Mononuclear cell (primary cell): ENCODE measurements around the gene SSX2IP. TPM values are rescaled to one million over a fixed set of nuclear protein-coding genes. Genes with fewer than 3 reads are reported as not detected.
A peak's percentile ranks its signal among the peaks of the same experiment; 100 is the strongest.

ENCODE experiments used
- H3K27me3 ChIP-seq: 2 replicates; pipeline ENCODE4 v1.6.0; 2011; ENCODE audit warnings: low read length, control low read depth; ENCODE audit not compliant: insufficient read depth
- H3K4me1 ChIP-seq: 2 replicates; pipeline ENCODE4 v1.5.1; 2011; ENCODE audit warnings: mild to moderate bottlenecking, low read length, control low read depth; ENCODE audit not compliant: insufficient read depth
- H3K4me3 ChIP-seq: 2 replicates; pipeline ENCODE4 v1.5.1; 2011; ENCODE audit warnings: mild to moderate bottlenecking, low read length, moderate library complexity
- H3K9me3 ChIP-seq: 2 replicates; pipeline ENCODE4 v1.5.1; 2011; ENCODE audit warnings: low read depth, mild to moderate bottlenecking, control low read depth, low read length
- total RNA-seq: library from RNA; depleted of rRNA; stranded (reverse); fragments of >200 nt; gene quantifications from one replicate; pipeline ENCODE4 v1.2.3, GENCODE V29; 2012

The SSX2IP gene
- total RNA-seq, 1 donor = 10.3 TPM

- no peaks in the 10 kb centered on the region for H3K9me3 ChIP-seq
- H3K4me3 ChIP-seq = no peak overlapping the region
- H3K4me1 ChIP-seq = no peaks in the 10 kb centered on the region
- no peaks in the 10 kb centered on the region for H3K27me3 ChIP-seq
Measured at GRCh38 chr1:84632673-84633434, 57.4 kb downstream of the SSX2IP start.

GRCh38 chr1:84632137-84632536 lies 58.1 kb downstream of the SSX2IP start:
- Histone ChIP-seq H3K27me3 (no peaks in the 10 kb centered on the region), H3K9me3 (no peaks in the 10 kb centered on the region), H3K4me3 (no peak overlapping the region), H3K4me1 (no peaks in the 10 kb centered on the region)

- H3K4me1 ChIP-seq = peaks cover 6% of the 10 kb centered on the region
Measured at GRCh38 chr1:84624876-84625275, 65.4 kb downstream of the SSX2IP start.

GRCh38 chr1:84621553-84621952 lies 68.7 kb downstream of the SSX2IP start:
- Histone ChIP-seq H3K4me1 (peaks cover 6% of the 10 kb centered on the region), H3K4me3 (no peak overlapping the region), H3K27me3 (no peaks in the 10 kb centered on the region), H3K9me3 (no peaks in the 10 kb centered on the region)

More at GRCh38 chr1:84624876-84625275, 65.4 kb downstream of the SSX2IP start:
- Histone ChIP-seq H3K4me3 (no peak overlapping the region), H3K9me3 (no peaks in the 10 kb centered on the region), H3K27me3 (no peaks in the 10 kb centered on the region)

GRCh38 chr1:84620720-84621313 lies 69.4 kb downstream of the SSX2IP start:
- H3K4me3 ChIP-seq = peak overlapping the region; percentile 51
- H3K4me1 ChIP-seq = peaks cover 6% of the 10 kb centered on the region

GRCh38 chr1:84619383-84620102 lies 70.7 kb downstream of the SSX2IP start:
- H3K4me1 ChIP-seq = peaks cover 6% of the 10 kb centered on the region
- H3K9me3 ChIP-seq = peaks cover under 1% of the 10 kb centered on the region
- H3K27me3 ChIP-seq = no peaks in the 10 kb centered on the region
- H3K4me3 ChIP-seq = no peak overlapping the region

More at GRCh38 chr1:84620720-84621313, 69.4 kb downstream of the SSX2IP start:
- H3K27me3 ChIP-seq = no peaks in the 10 kb centered on the region
- H3K9me3 ChIP-seq = no peaks in the 10 kb centered on the region

GRCh38 chr1:84617349-84617748 lies 72.9 kb downstream of the SSX2IP start:
- H3K4me3 ChIP-seq = no peak overlapping the region
- peaks cover 6% of the 10 kb centered on the region for H3K9me3 ChIP-seq
- peaks cover 6% of the 10 kb centered on the region for H3K4me1 ChIP-seq
- no peaks in the 10 kb centered on the region for H3K27me3 ChIP-seq

- H3K9me3 ChIP-seq = peaks cover 6% of the 10 kb centered on the region
- peaks cover 6% of the 10 kb centered on the region for H3K4me1 ChIP-seq
- H3K4me3 ChIP-seq = no peak overlapping the region
- no peaks in the 10 kb centered on the region for H3K27me3 ChIP-seq
Measured at GRCh38 chr1:84615790-84616189, 74.5 kb downstream of the SSX2IP start.

GRCh38 chr1:84613887-84614286 lies 76.4 kb downstream of the SSX2IP start:
- Histone ChIP-seq H3K4me1 (no peaks in the 10 kb centered on the region), H3K9me3 (peaks cover 6% of the 10 kb centered on the region), H3K4me3 (no peak overlapping the region), H3K27me3 (no peaks in the 10 kb centered on the region)

GRCh38 chr1:84613026-84613425 lies 77.2 kb downstream of the SSX2IP start:
- Histone ChIP-seq H3K4me1 (no peaks in the 10 kb centered on the region), H3K27me3 (no peaks in the 10 kb centered on the region), H3K9me3 (peaks cover 6% of the 10 kb centered on the region)

GRCh38 chr1:84611796-84612195 lies 78.5 kb downstream of the SSX2IP start:
- Histone ChIP-seq H3K4me1 (no peaks in the 10 kb centered on the region), H3K9me3 (peaks cover 6% of the 10 kb centered on the region), H3K4me3 (no peak overlapping the region), H3K27me3 (no peaks in the 10 kb centered on the region)

More at GRCh38 chr1:84613026-84613425, 77.2 kb downstream of the SSX2IP start:
- H3K4me3 ChIP-seq = no peak overlapping the region

GRCh38 chr1:84611091-84611490 lies 79.2 kb downstream of the SSX2IP start:
- Histone ChIP-seq H3K4me1 (no peaks in the 10 kb centered on the region), H3K4me3 (no peak overlapping the region), H3K9me3 (peaks cover 6% of the 10 kb centered on the region), H3K27me3 (no peaks in the 10 kb centered on the region)

- Histone ChIP-seq H3K9me3 (peaks cover 17% of the 10 kb centered on the region), H3K4me3 (no peak overlapping the region), H3K27me3 (no peaks in the 10 kb centered on the region), H3K4me1 (no peaks in the 10 kb centered on the region)
Measured at GRCh38 chr1:84606977-84607376, 83.3 kb downstream of the SSX2IP start.

- Histone ChIP-seq H3K4me3 (no peak overlapping the region), H3K9me3 (peaks cover 17% of the 10 kb centered on the region), H3K27me3 (no peaks in the 10 kb centered on the region), H3K4me1 (no peaks in the 10 kb centered on the region)
Measured at GRCh38 chr1:84605157-84605556, 85.1 kb downstream of the SSX2IP start.
